Type B pancreatic cell (in vitro differentiated cells): ENCODE measurements around the gene CAPS2. TPM values are rescaled to one million over a fixed set of nuclear protein-coding genes. Genes with fewer than 3 reads are reported as not detected.

Source experiments
- DNase-seq: peaks from one replicate; pipeline ENCODE4 v3.0.0; 2021; ENCODE audit warnings: mixed read lengths; ENCODE audit not compliant: unreplicated experiment; ENCODE audit errors: extremely low spot score
- H3K27ac Mint-ChIP-seq: 2 replicates; pipeline ENCODE4 v1.8.0; 2021; ENCODE audit warnings: mild to moderate bottlenecking, mixed read lengths
- H3K27me3 Mint-ChIP-seq: 2 replicates; pipeline ENCODE4 v1.8.0; 2021; ENCODE audit warnings: mixed read lengths
- H3K36me3 Mint-ChIP-seq: 2 replicates; pipeline ENCODE4 v1.8.0; 2021; ENCODE audit warnings: mixed read lengths
- H3K4me1 Mint-ChIP-seq: one replicate; pipeline ENCODE4 v1.8.0; 2021; ENCODE audit warnings: mixed read lengths; ENCODE audit not compliant: unreplicated experiment
- H3K4me3 Mint-ChIP-seq: 2 replicates; pipeline ENCODE4 v1.8.0; 2021; ENCODE audit warnings: mild to moderate bottlenecking, mixed read lengths
- H3K9me3 Mint-ChIP-seq: 2 replicates; pipeline ENCODE4 v1.8.0; 2021; ENCODE audit warnings: mixed read lengths
- CTCF ChIP-seq: fragments of 200-600 bp; sonication (generic); conservative IDR thresholded peaks from 2 replicates; pipeline ENCODE4 v1.5.0; 2021; ENCODE audit warnings: antibody characterized with exemption, mild to moderate bottlenecking
- total RNA-seq: library from RNA; stranded (reverse); gene quantifications from 2 replicates; pipeline ENCODE4 v1.2.1, GENCODE V29; 2021; ENCODE audit warnings: low replicate concordance

CAPS2 gene
- total RNA-seq, 1 donor from 2014 or later, result 7.3 TPM

DNA sequence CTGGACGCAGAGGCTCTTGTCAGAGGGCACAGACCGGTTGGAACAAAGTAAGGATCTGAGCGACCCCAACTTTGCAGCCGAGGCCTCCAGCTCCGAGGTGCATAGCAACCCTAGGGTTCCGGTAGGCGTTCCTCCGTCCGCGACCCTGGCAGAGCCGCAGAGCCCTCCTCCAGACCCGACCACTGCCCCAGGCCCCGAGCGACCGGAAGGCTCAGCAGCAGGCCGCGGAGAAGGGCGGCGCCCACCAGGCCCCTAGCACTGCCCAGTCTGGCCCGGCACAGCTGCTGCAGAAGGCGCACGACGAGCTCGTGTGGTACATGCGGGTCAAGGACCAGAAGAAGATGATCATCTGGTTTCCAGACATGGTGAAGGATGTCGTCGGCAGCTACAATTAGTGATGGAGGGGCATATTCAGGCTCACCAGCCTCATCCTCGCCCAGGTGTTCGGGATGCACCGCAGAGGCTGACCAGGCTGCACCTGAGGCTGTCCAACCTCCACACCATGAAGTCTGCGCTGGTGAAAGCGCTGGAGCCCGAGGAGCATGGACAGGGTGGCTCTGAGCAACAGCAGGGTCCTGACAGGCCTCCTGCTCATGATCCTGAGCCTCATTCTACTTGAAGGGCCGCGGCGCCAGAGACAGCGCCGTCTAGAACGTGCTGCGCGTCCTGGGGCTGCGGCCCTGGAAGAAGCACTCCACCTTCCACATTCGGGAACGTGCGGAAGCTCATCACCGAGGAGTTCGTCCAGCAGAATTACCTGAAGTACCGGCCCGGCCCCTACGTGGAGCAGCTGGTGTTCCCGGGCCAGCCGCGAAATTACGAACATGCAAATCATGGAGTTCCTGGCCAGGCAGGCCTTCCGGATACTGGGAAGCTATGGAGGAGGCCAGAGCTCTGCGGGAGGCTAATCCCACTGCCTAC, 24.5 kb downstream of the CAPS2 start:
- no peak overlapping the region for H3K4me3 Mint-ChIP-seq
- H3K9me3 Mint-ChIP-seq, result no peaks in the 10 kb centered on the region
- no peaks in the 10 kb centered on the region for H3K27me3 Mint-ChIP-seq
- H3K27ac Mint-ChIP-seq, result no peak overlapping the region
- no peak for TF ChIP-seq CTCF
- H3K4me1 Mint-ChIP-seq, result no peaks in the 10 kb centered on the region
- H3K36me3 Mint-ChIP-seq, result no peaks in the 10 kb centered on the region
- no peak for DNase-seq

GRCh38 chr12:75302781-75303180, 27.3 kb downstream of the CAPS2 start:
- Mint-ChIP-seq H3K36me3 (no peaks in the 10 kb centered on the region), H3K4me3 (no peak overlapping the region), H3K27me3 (no peaks in the 10 kb centered on the region), H3K4me1 (no peaks in the 10 kb centered on the region), H3K27ac (no peak overlapping the region), H3K9me3 (no peaks in the 10 kb centered on the region)
- no peak for TF ChIP-seq CTCF
- no peak for DNase-seq

GRCh38 chr12:75302225-75302624, 27.9 kb downstream of the CAPS2 start:
- DNase-seq, result no peak
- Mint-ChIP-seq H3K9me3 (no peaks in the 10 kb centered on the region), H3K4me1 (no peaks in the 10 kb centered on the region), H3K36me3 (no peaks in the 10 kb centered on the region), H3K4me3 (no peak overlapping the region), H3K27me3 (no peaks in the 10 kb centered on the region), H3K27ac (no peak overlapping the region)
- no peak for TF ChIP-seq CTCF

GRCh38 chr12:75294797-75295196, 35.3 kb downstream of the CAPS2 start:
- no peak for DNase-seq
- Mint-ChIP-seq H3K27ac (no peak overlapping the region), H3K9me3 (no peaks in the 10 kb centered on the region), H3K4me3 (no peak overlapping the region), H3K36me3 (no peaks in the 10 kb centered on the region), H3K27me3 (no peaks in the 10 kb centered on the region), H3K4me1 (peaks cover 1% of the 10 kb centered on the region)
- no peak for TF ChIP-seq CTCF

DNA sequence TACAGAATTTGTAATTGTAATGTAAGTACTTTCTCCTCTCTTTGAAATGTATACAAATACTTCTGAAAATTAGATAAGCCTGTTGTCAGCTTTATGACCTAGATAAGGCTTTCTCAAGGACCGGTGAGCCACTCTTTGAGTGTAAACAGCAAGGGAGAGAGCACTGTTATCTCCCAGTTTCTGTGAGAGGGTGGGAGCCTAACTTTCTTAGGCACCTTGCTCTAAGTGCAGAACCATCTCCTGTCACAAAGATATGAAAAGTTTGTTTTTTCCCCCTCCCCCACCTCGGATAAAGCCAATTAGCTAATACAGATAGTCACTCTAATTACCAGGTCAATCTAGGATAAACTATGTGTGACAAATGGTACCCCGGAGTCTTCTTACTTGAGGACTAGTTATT, 35.8 kb downstream of the CAPS2 start:
- Mint-ChIP-seq H3K27ac (no peak overlapping the region), H3K27me3 (no peaks in the 10 kb centered on the region), H3K36me3 (no peaks in the 10 kb centered on the region), H3K4me1 (peaks cover 4% of the 10 kb centered on the region), H3K4me3 (no peak overlapping the region), H3K9me3 (no peaks in the 10 kb centered on the region)
- TF ChIP-seq CTCF, result no peak
- no peak for DNase-seq
